GM23248 (cell line): ENCODE results near the gene CLDN24. TPM values are rescaled to one million over a fixed set of nuclear protein-coding genes. Genes with fewer than 3 reads are reported as not detected.

Experiments used
- DNase-seq: peaks from one replicate; pipeline ENCODE4 v3.0.0-alpha.2; 2015
- H2AFZ ChIP-seq: fragments of 200-600 bp; sonication (generic); 2 replicates; pipeline ENCODE4 v1.6.1; 2016; ENCODE audit warnings: antibody characterized with exemption
- H3F3A ChIP-seq: fragments of 200-600 bp; sonication (generic); 2 replicates; pipeline ENCODE4 v1.6.1; 2016; ENCODE audit warnings: mild to moderate bottlenecking, antibody characterized with exemption, mixed run types; ENCODE audit not compliant: insufficient read depth
- H3K27ac ChIP-seq: fragments of 200-600 bp; sonication (generic); 2 replicates; pipeline ENCODE4 v1.5.1; 2016; ENCODE audit warnings: mild to moderate bottlenecking
- H3K27me3 ChIP-seq: fragments of 200-600 bp; sonication (generic); replicated peaks from 2 replicates; pipeline ENCODE4 v1.6.1; 2016; ENCODE audit warnings: mild to moderate bottlenecking; ENCODE audit not compliant: insufficient read depth
- H3K36me3 ChIP-seq: fragments of 200-600 bp; sonication (generic); 2 replicates; pipeline ENCODE4 v1.6.1; 2016; ENCODE audit warnings: low read depth, mild to moderate bottlenecking
- H3K4me1 ChIP-seq: fragments of 200-600 bp; sonication (generic); 2 replicates; pipeline ENCODE4 v1.6.1; 2016; ENCODE audit warnings: mild to moderate bottlenecking; ENCODE audit not compliant: insufficient read depth
- H3K4me2 ChIP-seq: fragments of 200-600 bp; sonication (generic); one replicate; pipeline ENCODE4 v1.6.1; 2016; ENCODE audit warnings: mild to moderate bottlenecking; ENCODE audit not compliant: unreplicated experiment
- H3K4me3 ChIP-seq: fragments of 200-600 bp; sonication (generic); 2 replicates; pipeline ENCODE4 v1.5.1; 2016; ENCODE audit warnings: mild to moderate bottlenecking
- H3K79me2 ChIP-seq: fragments of 200-600 bp; sonication (generic); 2 replicates; pipeline ENCODE4 v1.6.1; 2016; ENCODE audit warnings: mild to moderate bottlenecking; ENCODE audit not compliant: insufficient read depth
- H3K9ac ChIP-seq: fragments of 200-600 bp; sonication (generic); 2 replicates; pipeline ENCODE4 v1.6.1; 2016; ENCODE audit warnings: mild to moderate bottlenecking
- H3K9me2 ChIP-seq: fragments of 200-600 bp; sonication (generic); 2 replicates; pipeline ENCODE4 v1.6.1; 2016; ENCODE audit warnings: mixed run types, mild to moderate bottlenecking, moderate library complexity; ENCODE audit not compliant: insufficient read depth
- H3K9me3 ChIP-seq: fragments of 200-600 bp; sonication (generic); one replicate; pipeline ENCODE4 v1.6.1; 2017; ENCODE audit warnings: low read depth
- H4K20me1 ChIP-seq: fragments of 200-600 bp; sonication (generic); 2 replicates; pipeline ENCODE4 v1.6.0; 2016; ENCODE audit not compliant: insufficient read depth
- EZH2 ChIP-seq: fragments of 200-600 bp; sonication (generic); IDR thresholded peaks from 2 replicates; pipeline ENCODE4 v1.6.1; 2018; ENCODE audit warnings: antibody characterized with exemption, mild to moderate bottlenecking; ENCODE audit not compliant: insufficient read depth, poor library complexity, severe bottlenecking
- EZH2phosphoT487 ChIP-seq: fragments of 200-600 bp; sonication (generic); IDR thresholded peaks from 2 replicates; pipeline ENCODE4 v1.6.1; 2018; ENCODE audit warnings: antibody characterized with exemption, moderate library complexity, mild to moderate bottlenecking, low read depth; ENCODE audit not compliant: insufficient read depth
- WGBS, 2 experiments: methylation state at CpG; one replicate each; pipeline ENCODE4 v1.1.6; 2015 to 2017; ENCODE audit warnings: low lambda C conversion rate in 2 of 2, low coverage in 1 of 2; ENCODE audit errors: missing lambda C conversion rate in 2 of 2; 5-methylcytosine and 5-hydroxymethylcytosine counted together
- in situ Hi-C: fragments of 300-500 bp; cut with MboI; formaldehyde crosslinking; loops from 2 replicates; pipeline ENCODE4 v1.15.0; 2020
- polyA plus RNA-seq: library from polyadenylated mRNA; unstranded; fragments of >200 nt; fragmentation: Nextera tagmentation; extraction: Ambion mirVana; gene quantifications from 2 replicates; pipeline ENCODE4 v1.2.1, GENCODE V29; 2016
- total RNA-seq: library from RNA; depleted of rRNA; stranded (reverse); fragments of >200 nt; shearing (Covaris generic); gene quantifications from 2 replicates; pipeline ENCODE4 v1.2.3, GENCODE V29; 2014

The CLDN24 gene
- total and polyA plus RNA-seq, 2 experiments from 2014 or later = not detected

- no peaks in the 10 kb centered on the region for H3K36me3 ChIP-seq
- no peak for DNase-seq
- no peaks in the 10 kb centered on the region for H3K9me2 ChIP-seq
- H3F3A ChIP-seq = peaks cover 9% of the 10 kb centered on the region
- H3K4me1 ChIP-seq = peaks cover 23% of the 10 kb centered on the region
- no peaks in the 10 kb centered on the region for H4K20me1 ChIP-seq
- WGBS, 2 experiments = 80 to 83% methylated on average over 7 of the region's 7 CpGs
- no peak overlapping the region for H3K4me3 ChIP-seq
- H3K9ac ChIP-seq = no peak overlapping the region
- in situ Hi-C loops = no loop called here
- no peaks in the 10 kb centered on the region for H3K79me2 ChIP-seq
- H3K9me3 ChIP-seq = no peaks in the 10 kb centered on the region
- no peaks in the 10 kb centered on the region for H3K27me3 ChIP-seq
- no peak overlapping the region for H2AFZ ChIP-seq
- H3K4me2 ChIP-seq = no peak overlapping the region
- no peak for TF ChIP-seq EZH2phosphoT487
- TF ChIP-seq EZH2 = no peak
- no peak overlapping the region for H3K27ac ChIP-seq
Observed at GRCh38 chr4:183337833-183338232, 15.6 kb upstream of the CLDN24 start.

GRCh38 chr4:183337349-183337748, 15.1 kb upstream of the CLDN24 start:
- 88 to 92% methylated on average over 8 to 9 of the region's 9 CpGs for WGBS, 2 experiments
- Histone ChIP-seq H3K79me2 (no peaks in the 10 kb centered on the region), H3K36me3 (no peaks in the 10 kb centered on the region), H3F3A (peaks cover 9% of the 10 kb centered on the region), H4K20me1 (no peaks in the 10 kb centered on the region), H3K9me2 (no peaks in the 10 kb centered on the region), H3K4me1 (peaks cover 22% of the 10 kb centered on the region), H3K9me3 (no peaks in the 10 kb centered on the region), H3K4me2 (no peak overlapping the region), H3K4me3 (no peak overlapping the region), H3K9ac (no peak overlapping the region), H3K27ac (no peak overlapping the region), H2AFZ (no peak overlapping the region), H3K27me3 (no peaks in the 10 kb centered on the region)
- DNase-seq = no peak
- TF ChIP-seq EZH2 (no peak), EZH2phosphoT487 (no peak)
- in situ Hi-C loops = no loop called here

- Histone ChIP-seq H3K4me2 (peak overlapping the region; percentile 20), H3K9me2 (no peaks in the 10 kb centered on the region), H3F3A (peaks cover 9% of the 10 kb centered on the region), H3K27ac (peak overlapping the region; percentile 59), H4K20me1 (no peaks in the 10 kb centered on the region), H3K9ac (no peak overlapping the region), H3K9me3 (no peaks in the 10 kb centered on the region), H3K4me3 (no peak overlapping the region), H3K4me1 (peaks cover 22% of the 10 kb centered on the region), H3K36me3 (no peaks in the 10 kb centered on the region), H2AFZ (peak overlapping the region; percentile 6; the same call in 1 of the 2 replicates), H3K79me2 (no peaks in the 10 kb centered on the region), H3K27me3 (no peaks in the 10 kb centered on the region)
- TF ChIP-seq EZH2 (no peak), EZH2phosphoT487 (no peak)
- in situ Hi-C loops = no loop called here
- peak; percentile 94 for DNase-seq
- 45 to 52% methylated on average over 3 of the region's 3 CpGs for WGBS, 2 experiments
Observed at GRCh38 chr4:183335369-183335940, 13.2 kb upstream of the CLDN24 start.

- H3F3A ChIP-seq = peaks cover 9% of the 10 kb centered on the region
Observed at GRCh38 chr4:183333983-183334382, 11.8 kb upstream of the CLDN24 start.

GRCh38 chr4:183333202-183333601, 11.0 kb upstream of the CLDN24 start:
- no peaks in the 10 kb centered on the region for H4K20me1 ChIP-seq
- H3K4me2 ChIP-seq = no peak overlapping the region
- in situ Hi-C loops = no loop called here
- no peak overlapping the region for H3K4me3 ChIP-seq
- H3K36me3 ChIP-seq = no peaks in the 10 kb centered on the region
- WGBS, 2 experiments = 92 to 97% methylated on average over 9 of the region's 9 CpGs
- no peaks in the 10 kb centered on the region for H3K9me3 ChIP-seq
- no peaks in the 10 kb centered on the region for H3K27me3 ChIP-seq
- H3K9me2 ChIP-seq = no peaks in the 10 kb centered on the region
- H3F3A ChIP-seq = peaks cover 9% of the 10 kb centered on the region
- no peak for DNase-seq
- TF ChIP-seq EZH2 (no peak), EZH2phosphoT487 (no peak)
- peaks cover 22% of the 10 kb centered on the region for H3K4me1 ChIP-seq
- H3K9ac ChIP-seq = no peak overlapping the region
- no peak overlapping the region for H3K27ac ChIP-seq
- H3K79me2 ChIP-seq = no peaks in the 10 kb centered on the region
- H2AFZ ChIP-seq = no peak overlapping the region

More at GRCh38 chr4:183333983-183334382, 11.8 kb upstream of the CLDN24 start:
- no peak overlapping the region for H2AFZ ChIP-seq
- 92 to 93% methylated on average over 6 of the region's 6 CpGs for WGBS, 2 experiments
- H3K4me1 ChIP-seq = peaks cover 22% of the 10 kb centered on the region
- H3K79me2 ChIP-seq = no peaks in the 10 kb centered on the region
- no peaks in the 10 kb centered on the region for H3K9me3 ChIP-seq
- no peaks in the 10 kb centered on the region for H3K27me3 ChIP-seq
- H3K36me3 ChIP-seq = no peaks in the 10 kb centered on the region
- no peak overlapping the region for H3K4me2 ChIP-seq
- H3K4me3 ChIP-seq = no peak overlapping the region
- H4K20me1 ChIP-seq = no peaks in the 10 kb centered on the region
- no peaks in the 10 kb centered on the region for H3K9me2 ChIP-seq
- in situ Hi-C loops = no loop called here
- no peak overlapping the region for H3K9ac ChIP-seq
- TF ChIP-seq EZH2 = no peak
- TF ChIP-seq EZH2phosphoT487 = no peak
- no peak for DNase-seq
- H3K27ac ChIP-seq = no peak overlapping the region
